Left ventricle myocardium inferior (tissue), 1 donor: ENCODE measurements around the gene LRMDA. TPM values are rescaled to one million over a fixed set of nuclear protein-coding genes. Genes with fewer than 3 reads are reported as not detected.

Experiments
- DNase-seq: peaks from one replicate; pipeline ENCODE4 v3.0.0-alpha.2; 2020
- H3K27ac ChIP-seq: fragments of 200-600 bp; replicated peaks from 2 replicates; pipeline ENCODE4 v1.8.0; 2021
- H3K27me3 ChIP-seq: fragments of 200-600 bp; 2 replicates; pipeline ENCODE4 v1.8.0; 2021; ENCODE audit warnings: low read depth
- H3K36me3 ChIP-seq: fragments of 200-600 bp; 2 replicates; pipeline ENCODE4 v1.8.0; 2021
- H3K4me1 ChIP-seq: fragments of 200-600 bp; 2 replicates; pipeline ENCODE4 v1.8.0; 2021
- H3K4me3 ChIP-seq: fragments of 200-600 bp; 2 replicates; pipeline ENCODE4 v1.8.0; 2021; ENCODE audit warnings: mild to moderate bottlenecking, moderate library complexity
- H3K9me3 ChIP-seq: fragments of 200-600 bp; replicated peaks from 2 replicates; pipeline ENCODE4 v1.8.0; 2021
- intact Hi-C: fragments of 100-400 bp; cut with micrococcal nuclease; formaldehyde crosslinking; loops from one replicate; pipeline ENCODE4 v1.11.0; 2022
- total RNA-seq: library from RNA; stranded (reverse); fragmentation: NEBNext Ultra II Directional; extraction: Animal tissue kit (Norgen Biotek cat#: 25700); gene quantifications from one replicate; pipeline ENCODE4 v1.2.1, GENCODE V29; 2021
- TF ChIP-seq, protein P1 (sequence below): fragments of 200-600 bp; IDR thresholded peaks from 2 replicates; pipeline ENCODE4 v1.8.0; 2021; ENCODE audit warnings: antibody characterized with exemption, mild to moderate bottlenecking, borderline replicate concordance
- donor health status: DM: no; HTN: yes; CAD: no; lungs with severe emphysema.

LRMDA gene
- total RNA-seq, 1 donor from 2014 or later: 18.7 TPM

DNA sequence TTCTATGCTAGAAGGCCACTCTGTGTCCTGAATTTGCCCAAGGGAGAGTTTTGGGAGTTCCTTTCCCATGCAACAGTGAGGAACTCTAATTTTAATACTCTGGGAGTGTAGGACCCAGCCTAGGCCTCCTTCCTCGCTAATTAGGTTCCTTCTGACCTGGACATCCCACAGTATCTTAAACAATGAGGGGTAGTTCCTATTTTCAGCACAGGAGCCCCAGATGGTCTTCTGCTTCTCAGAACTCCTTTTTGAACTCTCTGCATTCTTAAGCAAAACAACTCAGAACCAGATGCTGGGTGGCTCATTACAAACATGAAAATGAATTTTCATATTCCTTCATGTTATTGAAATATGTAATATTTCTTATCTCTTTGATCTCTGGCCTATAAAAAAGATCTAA lies 116.9 kb downstream of the LRMDA start:
- Histone ChIP-seq H3K27ac (peak overlapping the region; percentile 69), H3K4me3 (no peak overlapping the region), H3K36me3 (no peaks in the 10 kb centered on the region), H3K27me3 (no peaks in the 10 kb centered on the region), H3K4me1 (peaks cover 42% of the 10 kb centered on the region), H3K9me3 (peaks cover 7% of the 10 kb centered on the region)
- DNase-seq: no peak
- TF ChIP-seq, protein P1, sequence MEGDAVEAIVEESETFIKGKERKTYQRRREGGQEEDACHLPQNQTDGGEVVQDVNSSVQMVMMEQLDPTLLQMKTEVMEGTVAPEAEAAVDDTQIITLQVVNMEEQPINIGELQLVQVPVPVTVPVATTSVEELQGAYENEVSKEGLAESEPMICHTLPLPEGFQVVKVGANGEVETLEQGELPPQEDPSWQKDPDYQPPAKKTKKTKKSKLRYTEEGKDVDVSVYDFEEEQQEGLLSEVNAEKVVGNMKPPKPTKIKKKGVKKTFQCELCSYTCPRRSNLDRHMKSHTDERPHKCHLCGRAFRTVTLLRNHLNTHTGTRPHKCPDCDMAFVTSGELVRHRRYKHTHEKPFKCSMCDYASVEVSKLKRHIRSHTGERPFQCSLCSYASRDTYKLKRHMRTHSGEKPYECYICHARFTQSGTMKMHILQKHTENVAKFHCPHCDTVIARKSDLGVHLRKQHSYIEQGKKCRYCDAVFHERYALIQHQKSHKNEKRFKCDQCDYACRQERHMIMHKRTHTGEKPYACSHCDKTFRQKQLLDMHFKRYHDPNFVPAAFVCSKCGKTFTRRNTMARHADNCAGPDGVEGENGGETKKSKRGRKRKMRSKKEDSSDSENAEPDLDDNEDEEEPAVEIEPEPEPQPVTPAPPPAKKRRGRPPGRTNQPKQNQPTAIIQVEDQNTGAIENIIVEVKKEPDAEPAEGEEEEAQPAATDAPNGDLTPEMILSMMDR: no peak
- intact Hi-C loops: no loop called here

DNA sequence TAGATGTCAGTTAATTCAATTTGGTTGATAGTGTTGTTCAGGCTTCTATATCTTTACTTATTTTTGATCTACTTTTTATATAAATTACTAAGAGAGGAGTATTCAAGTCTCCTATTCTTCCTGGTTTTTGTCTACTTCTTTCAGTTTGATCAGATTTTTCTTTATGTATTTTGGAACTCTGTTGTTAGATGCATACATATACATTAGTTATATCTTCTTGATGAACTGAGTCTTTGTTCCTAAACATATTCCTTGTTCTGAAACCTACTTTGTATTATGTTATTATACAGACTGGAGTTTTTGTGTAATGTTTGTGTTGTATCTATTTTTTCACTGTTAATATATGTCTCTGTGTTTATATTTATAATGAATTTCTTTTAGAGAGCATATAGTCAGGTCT lies 118.8 kb downstream of the LRMDA start:
- TF ChIP-seq, protein P1: no peak

DNA sequence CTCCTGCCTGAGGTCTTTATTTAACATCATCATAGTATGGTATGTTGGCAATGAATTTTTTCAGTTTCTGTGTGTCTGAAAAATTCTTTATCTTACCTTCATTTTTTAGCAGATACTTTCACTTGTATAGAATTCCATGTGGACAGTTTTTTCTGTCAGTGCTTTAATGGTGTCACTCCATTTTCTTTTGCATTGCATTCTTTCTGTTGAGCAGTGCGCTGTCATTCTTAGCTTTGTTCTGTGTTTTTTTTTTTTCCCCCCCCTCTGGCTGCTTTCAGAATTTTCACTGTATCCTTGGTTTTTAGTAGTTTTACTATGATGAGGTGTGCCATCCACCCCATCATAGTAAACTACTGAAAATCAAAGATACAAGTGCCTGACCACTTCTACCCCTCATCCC lies 120.7 kb downstream of the LRMDA start:
- no peak overlapping the region for H3K27ac ChIP-seq
- no peak for DNase-seq
- H3K9me3 ChIP-seq: peaks cover 11% of the 10 kb centered on the region
- H3K4me3 ChIP-seq: no peak overlapping the region
- H3K27me3 ChIP-seq: no peaks in the 10 kb centered on the region
- H3K36me3 ChIP-seq: no peaks in the 10 kb centered on the region
- TF ChIP-seq, protein P1: no peak
- intact Hi-C loops: no loop called here
- peaks cover 17% of the 10 kb centered on the region for H3K4me1 ChIP-seq

More for the DNA sequence above, 118.8 kb downstream of the LRMDA start:
- H3K9me3 ChIP-seq: peaks cover 7% of the 10 kb centered on the region
- no peak overlapping the region for H3K27ac ChIP-seq
- H3K4me1 ChIP-seq: peaks cover 29% of the 10 kb centered on the region
- no peak overlapping the region for H3K4me3 ChIP-seq
- DNase-seq: no peak
- intact Hi-C loops: no loop called here
- no peaks in the 10 kb centered on the region for H3K27me3 ChIP-seq
- no peaks in the 10 kb centered on the region for H3K36me3 ChIP-seq

DNA sequence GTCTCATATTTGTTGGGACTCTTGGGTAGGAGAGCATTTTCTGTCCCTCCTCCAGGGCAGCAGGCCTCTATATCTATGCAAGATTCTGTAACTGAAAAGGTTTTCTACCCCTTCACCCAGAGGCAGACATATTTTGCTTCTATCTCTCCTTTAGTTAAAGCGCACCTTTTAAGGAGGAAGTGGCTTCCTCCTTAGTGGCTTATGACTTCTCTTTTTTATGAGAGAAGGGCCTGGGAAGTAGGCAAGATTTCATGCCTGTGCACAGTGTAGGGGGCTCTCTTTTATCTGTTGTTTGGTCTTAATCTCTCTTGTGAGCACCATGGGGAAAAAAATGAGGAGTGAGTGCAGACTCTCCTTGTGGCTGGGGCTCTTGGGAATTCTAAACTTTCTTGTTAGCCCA lies 122.1 kb downstream of the LRMDA start:
- intact Hi-C loops: no loop called here
- no peak for DNase-seq
- no peak overlapping the region for H3K27ac ChIP-seq
- H3K36me3 ChIP-seq: no peaks in the 10 kb centered on the region
- H3K9me3 ChIP-seq: peaks cover 16% of the 10 kb centered on the region
- H3K4me3 ChIP-seq: no peak overlapping the region
- peaks cover 4% of the 10 kb centered on the region for H3K4me1 ChIP-seq
- TF ChIP-seq, protein P1: no peak
- no peaks in the 10 kb centered on the region for H3K27me3 ChIP-seq

DNA sequence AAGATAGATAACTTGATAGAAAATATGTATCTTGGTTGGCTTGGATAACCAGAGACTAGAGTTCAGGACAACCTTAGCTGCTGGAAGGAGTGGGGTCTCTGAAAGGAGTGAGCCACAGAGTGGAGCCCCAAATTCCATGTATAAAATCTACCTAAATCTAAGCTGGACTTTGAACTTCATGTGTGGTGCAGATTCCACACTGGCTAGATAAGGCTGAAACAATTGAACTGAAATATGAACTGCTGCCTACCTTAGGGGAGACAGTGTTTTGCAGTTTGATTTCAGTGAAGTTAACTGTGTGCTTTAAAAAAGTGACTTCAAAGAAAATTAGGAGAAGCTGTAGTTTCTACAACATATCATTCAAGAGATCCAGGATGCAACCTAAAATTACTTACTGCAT lies 123.9 kb downstream of the LRMDA start:
- Histone ChIP-seq H3K27me3 (no peaks in the 10 kb centered on the region), H3K27ac (no peak overlapping the region), H3K36me3 (no peaks in the 10 kb centered on the region), H3K9me3 (peaks cover 16% of the 10 kb centered on the region), H3K4me3 (no peak overlapping the region), H3K4me1 (no peaks in the 10 kb centered on the region)
- TF ChIP-seq, protein P1: no peak
- DNase-seq: no peak
- intact Hi-C loops: no loop called here

DNA sequence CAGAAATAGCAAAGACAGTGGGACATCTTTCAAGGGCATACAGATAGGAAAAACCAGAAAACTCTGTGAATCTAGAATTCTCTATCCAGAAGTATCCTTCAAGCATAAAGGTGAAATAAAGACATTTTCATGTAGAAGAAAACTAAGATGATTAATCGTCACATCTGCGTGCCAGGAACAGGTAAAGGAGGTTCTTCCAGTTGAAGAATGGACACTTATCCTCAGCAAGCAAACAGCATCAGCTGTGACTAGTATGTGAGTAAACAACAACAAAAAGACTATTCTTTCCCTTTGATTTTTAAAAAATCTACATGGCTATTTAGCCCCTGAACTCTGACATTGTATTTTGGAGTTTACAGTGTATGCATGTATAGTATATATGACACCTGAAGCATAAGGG lies 124.9 kb downstream of the LRMDA start:
- Histone ChIP-seq H3K27ac (no peak overlapping the region), H3K36me3 (no peaks in the 10 kb centered on the region), H3K4me1 (no peaks in the 10 kb centered on the region), H3K27me3 (no peaks in the 10 kb centered on the region), H3K9me3 (peaks cover 16% of the 10 kb centered on the region), H3K4me3 (no peak overlapping the region)
- intact Hi-C loops: no loop called here
- TF ChIP-seq, protein P1: no peak
- no peak for DNase-seq
